Fibroblast of lung (primary cell): Measurements from ENCODE around the gene ST6GALNAC1.

Experiments used
- EZH2 ChIP-seq: IDR thresholded peaks from 2 replicates; pipeline ENCODE4 v1.5.1; 2012; ENCODE audit warnings: low read length, control low read depth, mild to moderate bottlenecking; ENCODE audit errors: missing control alignments
- TF ChIP-seq, protein P1 (sequence below), 2 donors: IDR thresholded peaks in 1 of 2; conservative IDR thresholded peaks in 1 of 2; 1 replicate in 1 of 2; 2 replicates in 1 of 2; pipeline ENCODE4 v1.5.1; 2011 to 2012; ENCODE audit warnings: low read length in 2 of 2, control low read depth in 1 of 2, inconsistent platforms in 1 of 2, low read depth in 1 of 2, mild to moderate bottlenecking in 1 of 2

DNA sequence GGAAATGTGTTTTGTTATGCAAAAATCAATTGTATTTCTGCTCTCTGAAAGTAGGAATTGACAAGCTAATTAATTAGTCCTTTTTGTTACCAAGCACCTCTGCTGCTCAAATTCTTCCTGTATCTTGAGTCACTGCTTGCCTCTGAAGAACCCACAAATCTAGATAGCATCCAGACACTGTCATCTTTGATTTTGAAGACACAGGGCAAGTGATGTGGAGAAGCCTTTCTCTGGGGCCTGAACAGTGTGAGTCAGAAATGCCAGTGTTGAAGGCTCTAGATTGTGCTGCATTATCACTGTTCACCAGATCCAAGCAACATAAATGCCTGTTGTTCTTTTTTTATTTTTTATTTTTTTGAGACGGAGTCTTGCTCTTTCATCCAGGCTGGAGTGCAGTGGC, 10.9 kb upstream of the ST6GALNAC1 start:
- TF ChIP-seq, protein P1, sequence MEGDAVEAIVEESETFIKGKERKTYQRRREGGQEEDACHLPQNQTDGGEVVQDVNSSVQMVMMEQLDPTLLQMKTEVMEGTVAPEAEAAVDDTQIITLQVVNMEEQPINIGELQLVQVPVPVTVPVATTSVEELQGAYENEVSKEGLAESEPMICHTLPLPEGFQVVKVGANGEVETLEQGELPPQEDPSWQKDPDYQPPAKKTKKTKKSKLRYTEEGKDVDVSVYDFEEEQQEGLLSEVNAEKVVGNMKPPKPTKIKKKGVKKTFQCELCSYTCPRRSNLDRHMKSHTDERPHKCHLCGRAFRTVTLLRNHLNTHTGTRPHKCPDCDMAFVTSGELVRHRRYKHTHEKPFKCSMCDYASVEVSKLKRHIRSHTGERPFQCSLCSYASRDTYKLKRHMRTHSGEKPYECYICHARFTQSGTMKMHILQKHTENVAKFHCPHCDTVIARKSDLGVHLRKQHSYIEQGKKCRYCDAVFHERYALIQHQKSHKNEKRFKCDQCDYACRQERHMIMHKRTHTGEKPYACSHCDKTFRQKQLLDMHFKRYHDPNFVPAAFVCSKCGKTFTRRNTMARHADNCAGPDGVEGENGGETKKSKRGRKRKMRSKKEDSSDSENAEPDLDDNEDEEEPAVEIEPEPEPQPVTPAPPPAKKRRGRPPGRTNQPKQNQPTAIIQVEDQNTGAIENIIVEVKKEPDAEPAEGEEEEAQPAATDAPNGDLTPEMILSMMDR (conservative IDR thresholded peaks at IDR 0.05 in 1 of 2, IDR thresholded peaks at IDR 0.05 in 1 of 2; ENCODE audit: low read depth in 1 of 2, low read length in 2 of 2), result no peak
- no peak for TF ChIP-seq EZH2
